Iris pigment epithelial cell (primary cell): ENCODE data around the gene H2AZ1.
"Not testable (repeated sequence)": the region's sequence is repeated elsewhere in the genome, so short reads cannot be mapped to it uniquely, and the experiment has no call there.

Experiments used
- DNase-seq: peaks from one replicate; pipeline ENCODE4 v3.0.0-alpha.2; 2011; ENCODE audit warnings: low read depth

Gene H2AZ1

DNA sequence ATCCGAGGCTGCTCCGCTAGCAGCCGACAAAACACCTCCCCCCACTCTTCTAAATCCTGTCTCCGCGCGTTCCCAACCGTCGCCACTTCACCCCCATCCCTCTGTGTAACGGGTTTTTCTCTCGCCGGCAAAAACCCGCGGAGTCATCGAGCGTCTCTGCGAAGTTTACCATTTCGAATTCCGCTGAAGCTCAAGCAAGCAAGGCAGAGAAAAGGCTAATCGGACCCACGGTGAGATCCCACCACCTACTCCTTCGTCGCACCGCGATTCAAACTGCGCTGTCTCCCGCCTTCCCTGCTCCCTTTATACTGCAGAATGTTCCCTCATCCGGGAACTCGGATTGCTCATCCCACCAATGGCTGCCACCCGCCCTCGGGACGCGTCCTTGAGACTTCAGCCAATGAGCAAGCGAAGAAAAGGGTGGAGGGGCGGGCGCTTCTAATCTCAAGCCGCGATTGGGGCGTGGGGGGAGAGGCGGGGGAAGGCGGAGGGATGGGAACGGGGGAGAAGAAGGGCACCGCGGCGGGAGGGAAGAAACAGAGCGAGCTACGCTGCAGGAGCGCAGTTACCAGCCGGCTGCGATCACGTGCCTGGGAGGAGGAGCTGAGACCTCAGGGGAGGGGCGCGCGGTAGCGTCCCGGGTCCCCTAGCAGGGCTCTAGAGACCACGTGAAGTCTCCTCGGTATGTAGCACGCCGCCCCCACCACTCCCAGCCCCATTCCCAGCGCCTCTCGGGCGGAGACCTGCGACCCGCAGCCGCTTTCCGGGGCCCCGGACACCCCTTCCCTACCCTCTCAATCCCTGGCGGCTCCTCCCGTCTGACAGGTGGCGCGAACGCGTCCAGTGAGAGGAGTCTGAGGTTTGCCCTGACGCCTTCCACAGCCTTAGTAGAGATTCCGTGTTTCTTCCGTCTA is at the start of gene H2AZ1:
H2AZ1 (minus strand) TSS at position 277 of the 914 bp plus-strand sequence; CDS start at position 172, 105 bp downstream.
- peak; percentile 99 for DNase-seq

DNA sequence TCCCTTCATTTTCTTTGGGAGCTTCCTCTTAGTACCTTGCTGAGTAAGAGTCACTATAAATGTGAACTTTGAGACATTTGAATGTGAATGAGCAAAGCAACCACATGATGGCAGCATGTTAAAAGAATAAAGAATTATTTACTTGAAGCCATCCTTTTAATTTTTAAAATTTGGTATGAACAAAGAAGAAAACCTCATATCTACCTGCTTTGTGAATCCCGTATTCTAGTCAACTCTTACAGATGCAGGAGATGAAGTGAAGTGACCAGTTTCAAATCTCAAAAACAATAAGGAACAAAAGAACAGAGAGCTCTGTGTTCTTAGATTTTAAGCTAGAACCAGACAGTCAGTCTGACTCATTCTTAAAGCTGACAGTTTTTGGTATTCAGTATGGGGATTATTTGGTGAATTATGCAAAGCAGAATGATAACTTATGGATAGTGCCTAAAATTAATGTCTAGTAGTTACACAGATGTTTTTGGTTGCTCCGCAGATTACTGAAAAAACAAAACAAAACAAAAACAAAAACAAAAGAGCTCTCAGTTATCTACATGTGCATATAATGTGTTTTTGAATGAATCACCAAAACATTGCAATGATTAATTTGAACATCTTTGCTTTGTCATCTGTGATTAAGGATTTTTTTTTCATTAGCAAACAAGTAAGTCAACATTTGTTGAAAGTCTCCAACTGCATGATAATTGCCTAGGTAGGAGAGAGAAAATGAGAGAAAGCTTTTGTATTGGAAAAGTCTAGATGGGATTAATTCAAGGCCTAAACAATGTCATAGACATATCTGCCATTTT is 48.2 kb upstream of the H2AZ1 start:
- DNase-seq: peak; percentile 61

DNA sequence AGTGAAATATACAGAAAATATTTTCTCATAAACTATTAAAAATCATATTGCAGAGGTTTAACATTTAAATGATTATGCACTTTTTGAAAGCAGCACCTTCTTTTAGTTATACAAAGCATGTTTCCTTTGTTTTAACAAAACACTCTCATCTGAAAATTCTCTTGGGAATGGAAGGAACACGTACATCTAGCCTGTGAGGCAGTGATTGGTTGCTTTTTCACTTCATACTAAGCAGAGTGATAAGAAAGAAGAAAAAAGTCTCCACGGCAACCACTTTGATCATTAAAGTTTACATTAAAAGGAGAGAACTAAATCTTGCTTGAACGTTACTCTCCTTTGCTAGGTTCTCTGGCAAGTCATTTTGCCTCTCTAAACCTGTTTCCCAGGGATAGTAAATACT is 41.7 kb upstream of the H2AZ1 start:
- no peak for DNase-seq

DNA sequence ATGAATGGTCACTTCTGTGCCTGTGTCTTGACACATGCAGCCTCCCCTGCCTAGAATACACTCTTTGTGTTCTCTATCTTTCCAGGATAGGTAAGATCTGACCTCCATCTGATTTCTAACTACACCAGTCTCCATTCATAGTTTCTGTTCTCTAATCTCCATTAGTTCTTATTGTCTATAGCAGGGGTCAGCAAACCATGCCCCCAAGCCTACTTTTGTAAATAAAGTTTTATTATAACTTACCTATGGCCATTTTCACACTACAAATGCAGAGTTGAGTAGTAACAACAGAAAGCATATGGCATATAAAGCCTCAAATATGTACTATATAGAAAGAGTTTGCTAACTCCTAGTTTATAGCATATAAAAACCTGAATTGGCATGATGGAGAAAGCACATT is 37.6 kb upstream of the H2AZ1 start:
- DNase-seq: no peak

DNA sequence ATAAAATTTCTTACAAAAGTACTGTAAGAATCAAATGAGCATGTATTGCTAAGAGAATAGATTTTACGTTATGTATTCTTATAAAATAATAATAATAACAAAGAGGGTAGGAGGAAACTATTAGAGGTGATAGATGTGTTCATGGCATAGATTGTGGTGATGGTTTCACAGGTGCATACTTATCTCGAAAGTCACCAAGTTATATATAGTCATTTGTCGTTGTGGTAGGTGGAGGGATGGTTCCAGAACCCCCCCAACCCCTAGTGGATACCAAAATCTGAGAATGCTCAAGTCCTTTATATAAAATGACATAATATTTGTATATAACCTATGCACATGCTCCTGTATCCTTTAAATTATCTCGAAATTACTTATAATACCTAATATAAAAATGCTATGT is 36.7 kb upstream of the H2AZ1 start:
- no peak for DNase-seq

DNA sequence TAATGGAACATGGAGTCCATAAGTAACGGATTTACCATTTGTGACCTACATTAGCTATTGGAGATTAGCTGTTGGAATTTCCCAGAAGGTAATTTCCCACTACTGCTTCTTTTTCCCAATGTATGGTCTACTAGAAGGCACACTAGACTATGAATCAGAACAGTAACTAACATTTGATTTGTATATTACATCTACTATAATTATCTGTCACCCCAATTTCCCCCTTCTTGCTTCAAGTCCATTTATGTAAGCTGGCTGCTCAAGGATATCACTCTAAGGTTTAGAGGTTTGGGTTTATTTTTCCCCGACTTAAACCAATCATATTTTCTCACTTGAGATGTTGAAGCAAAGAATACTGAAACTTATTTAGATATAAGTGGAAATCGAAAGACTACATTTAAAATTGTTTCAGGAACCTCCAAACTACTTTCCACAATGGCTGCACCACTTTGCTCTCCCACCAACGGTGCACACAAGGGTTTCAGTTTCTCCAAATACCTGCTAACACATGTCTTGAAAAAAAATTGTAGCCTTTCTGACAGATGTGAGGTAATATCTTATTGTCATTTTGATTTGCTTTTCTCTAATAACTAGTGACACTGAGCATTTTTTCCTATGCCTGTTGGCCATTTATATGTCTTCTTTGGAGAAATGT is 33.3 kb upstream of the H2AZ1 start:
- DNase-seq: no peak

DNA sequence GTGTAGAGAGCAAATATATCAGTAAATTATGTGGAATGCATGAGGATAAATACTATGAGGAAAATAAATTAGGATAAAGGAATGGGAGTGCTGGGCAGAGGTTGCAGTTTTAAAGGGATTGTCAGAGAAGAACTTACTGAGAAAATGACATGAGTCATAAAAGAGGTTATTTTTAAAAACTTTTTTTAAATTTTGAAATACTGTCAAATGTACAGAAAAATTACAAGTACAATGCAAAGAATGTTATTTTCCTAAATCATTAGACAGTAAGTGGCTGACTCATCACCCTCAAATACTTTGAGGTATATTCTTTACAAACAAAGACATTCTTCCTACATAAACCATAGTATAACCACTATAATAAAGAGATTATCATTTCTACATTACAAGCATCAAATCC is 29.8 kb upstream of the H2AZ1 start:
- peak; percentile 50 for DNase-seq

DNA sequence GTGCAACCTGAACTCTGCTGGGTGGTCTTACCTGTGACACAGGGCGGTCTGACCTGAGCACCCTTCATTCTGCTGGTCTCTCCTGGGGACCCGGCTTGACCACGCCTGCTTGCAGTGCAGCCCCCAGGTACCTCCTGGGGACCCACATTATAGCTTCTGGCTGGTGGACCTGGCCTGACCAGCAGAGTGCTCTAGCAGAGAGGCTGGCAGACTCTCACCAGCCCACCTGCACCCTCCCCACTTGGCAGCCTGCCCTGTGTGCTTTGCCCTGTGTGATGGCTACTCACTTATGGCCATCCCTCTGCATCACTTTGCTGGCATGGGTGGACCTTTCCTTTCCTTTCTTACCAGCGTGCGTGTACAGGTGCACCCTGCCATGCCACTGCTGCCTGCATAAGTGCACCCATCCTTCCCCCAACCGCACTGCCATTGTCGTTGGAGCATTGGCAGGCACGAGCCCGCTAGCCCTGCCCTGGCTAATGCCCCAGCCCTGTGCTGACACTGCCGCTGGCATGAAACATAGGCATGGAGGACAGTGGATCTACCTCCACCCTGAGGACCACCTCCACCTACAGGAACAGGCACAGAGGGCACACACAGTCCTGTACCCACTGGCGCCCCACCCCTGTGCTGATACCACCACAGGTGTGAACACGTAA is 21.5 kb upstream of the H2AZ1 start:
- DNase-seq: no peak

DNA sequence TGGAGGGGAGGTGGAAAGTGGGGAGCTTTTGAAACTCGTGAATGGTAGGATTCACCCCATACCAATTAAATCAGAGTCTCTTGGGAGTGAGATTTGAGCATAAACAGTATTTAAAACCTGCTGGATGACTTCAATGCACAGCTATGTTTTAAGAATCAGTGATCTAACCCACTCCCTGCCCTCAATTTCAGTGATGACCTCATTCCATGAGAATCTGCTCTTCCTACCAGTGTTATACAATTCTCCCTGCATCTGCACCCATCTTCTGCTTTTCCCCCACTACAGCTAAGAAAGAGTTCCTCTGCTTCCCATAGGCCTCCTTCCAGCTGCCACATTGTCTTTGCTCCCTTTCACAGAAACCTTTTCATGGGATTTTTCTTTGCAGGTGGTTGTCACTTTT is 18.3 kb upstream of the H2AZ1 start:
- DNase-seq: peak; percentile 94

DNA sequence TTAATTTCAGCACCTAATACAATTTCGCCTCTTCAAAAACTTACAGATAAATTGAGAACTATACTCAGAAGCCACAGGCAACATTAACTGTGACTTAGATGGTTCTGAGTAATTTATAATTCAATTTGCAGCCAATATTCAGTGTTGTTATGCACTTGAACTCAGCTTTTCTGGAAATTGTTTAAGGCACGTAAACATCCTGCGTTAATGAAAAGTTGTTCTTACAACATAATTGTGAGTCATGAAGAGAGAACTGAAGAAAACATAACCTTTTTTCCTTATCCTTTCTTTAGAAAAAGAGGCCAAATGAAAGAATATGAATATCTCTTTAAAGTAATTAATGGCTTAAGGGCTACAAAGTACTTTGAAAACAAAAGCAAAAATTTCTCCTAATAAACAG is 16.6 kb upstream of the H2AZ1 start:
- peak; percentile 86 for DNase-seq

DNA sequence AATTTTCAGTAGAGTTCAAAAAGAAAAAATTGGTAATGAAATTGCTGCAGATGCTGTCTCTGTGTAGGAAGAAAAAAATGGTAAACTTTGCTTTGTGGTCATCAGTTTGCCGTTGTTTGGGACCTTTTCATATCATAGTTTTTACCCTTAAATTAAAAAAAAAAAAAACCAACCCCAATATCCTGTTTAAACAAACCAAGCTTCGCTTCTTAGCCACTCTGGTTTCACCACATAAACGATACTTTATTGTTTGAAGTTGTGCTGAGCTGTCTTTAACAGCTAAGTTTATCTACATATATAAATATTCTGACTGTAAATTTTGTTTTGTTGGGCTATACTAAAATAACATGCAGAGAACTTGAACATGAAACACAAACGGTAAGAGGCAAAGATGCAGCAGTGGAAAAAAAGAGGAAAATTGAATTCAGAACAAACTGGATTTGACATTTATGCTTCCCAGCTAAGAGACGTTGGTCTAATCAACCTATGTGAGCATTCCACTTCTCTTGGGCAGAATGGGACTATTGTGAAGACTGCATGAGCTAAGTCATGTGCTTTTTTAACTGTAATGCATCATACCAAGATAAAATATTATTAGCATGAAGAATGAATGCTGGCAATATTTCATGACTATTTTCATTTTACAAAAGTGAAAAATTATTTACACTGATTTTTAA is 15.7 kb upstream of the H2AZ1 start:
- peak; percentile 26 for DNase-seq

DNA sequence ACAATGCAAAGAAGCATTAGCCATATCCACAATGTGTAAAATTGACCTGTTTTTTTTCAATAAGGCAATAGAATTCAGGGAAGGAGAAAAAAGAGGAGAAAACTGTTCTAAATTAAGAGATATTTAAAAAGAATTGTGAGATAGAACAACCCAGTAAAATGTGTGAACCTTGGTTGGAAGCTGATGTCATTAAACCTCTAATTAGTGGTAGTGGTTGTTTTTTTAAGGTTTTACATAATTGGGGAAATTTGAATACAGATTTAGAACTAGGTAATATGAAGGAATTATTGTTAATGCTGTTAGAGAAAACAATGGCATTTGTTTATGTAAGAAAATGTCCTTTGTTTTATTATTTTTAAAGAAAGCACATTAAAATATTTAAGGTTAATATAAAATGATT is 15.1 kb upstream of the H2AZ1 start:
- no peak for DNase-seq

DNA sequence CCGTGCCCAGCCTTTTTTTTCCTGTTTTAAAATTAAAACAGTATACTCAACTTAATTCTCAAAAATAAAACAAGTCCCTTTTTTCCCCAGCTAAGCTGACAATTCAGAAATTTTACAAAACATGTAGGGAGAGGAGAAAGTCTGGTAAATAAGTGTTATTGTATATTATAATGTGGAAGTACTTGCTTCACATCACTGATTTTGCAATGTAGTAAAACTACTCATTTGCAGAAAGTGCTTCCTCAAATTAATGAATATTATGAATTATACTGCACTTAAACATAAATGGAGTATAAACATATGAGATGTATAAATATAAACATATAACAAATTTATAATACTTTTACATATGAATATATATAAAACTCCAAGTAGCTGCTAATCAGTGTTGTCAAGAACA is 11.6 kb upstream of the H2AZ1 start:
- DNase-seq: no peak

DNA sequence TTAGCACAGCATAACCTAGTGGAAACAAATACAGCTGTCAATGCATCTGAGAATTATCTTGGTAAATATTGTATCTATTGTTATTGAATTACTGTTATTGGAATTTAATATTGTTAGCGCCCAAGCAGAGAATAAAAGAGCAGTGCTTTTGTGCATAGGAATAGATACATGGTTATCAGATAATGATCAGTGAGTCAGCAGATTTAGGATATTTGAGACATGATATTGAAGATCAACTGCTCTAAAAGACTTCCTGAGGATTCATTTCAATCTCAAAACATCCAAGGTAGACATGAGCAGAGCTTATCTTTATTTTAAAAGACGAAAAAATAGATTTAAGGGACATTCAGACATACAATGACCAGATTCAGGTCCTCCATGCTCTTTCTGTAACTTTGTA is 10.6 kb upstream of the H2AZ1 start:
- no peak for DNase-seq

DNA sequence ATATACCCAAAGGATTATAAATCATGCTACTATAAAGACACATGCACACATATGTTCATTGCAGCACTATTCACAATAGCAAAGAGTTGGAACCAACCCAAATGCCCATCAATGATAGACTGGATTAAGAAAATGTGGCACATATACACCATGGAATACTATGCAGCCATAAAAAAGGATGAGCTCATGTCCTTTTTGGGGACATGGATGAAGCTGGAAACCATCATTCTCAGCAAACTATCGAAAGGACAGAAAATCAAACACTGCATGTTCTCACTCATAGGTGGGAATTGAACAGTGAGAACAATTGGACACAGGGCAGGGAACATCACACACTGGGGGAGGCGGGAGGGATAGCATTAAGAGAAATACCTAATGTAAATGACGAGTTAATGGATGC is 8.1 kb upstream of the H2AZ1 start:
- DNase-seq: not testable (repeated sequence)

DNA sequence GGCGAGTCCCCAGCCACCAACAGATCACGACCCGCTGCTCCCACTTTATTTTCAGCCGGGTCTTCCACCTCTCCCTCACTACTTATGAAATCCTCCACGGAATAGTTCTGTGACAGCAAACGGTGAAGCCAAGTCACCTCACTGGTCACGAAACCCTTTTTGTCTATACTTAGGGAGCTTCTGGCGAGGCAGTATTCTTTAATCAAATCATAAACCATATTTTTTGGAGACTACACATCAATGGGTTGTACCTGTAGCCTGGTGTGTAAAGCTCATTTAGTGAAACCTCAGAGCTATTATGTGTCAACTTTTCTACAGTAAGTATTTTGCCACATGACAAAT is 809 bp upstream of the H2AZ1 start:
- no peak for DNase-seq

DNA sequence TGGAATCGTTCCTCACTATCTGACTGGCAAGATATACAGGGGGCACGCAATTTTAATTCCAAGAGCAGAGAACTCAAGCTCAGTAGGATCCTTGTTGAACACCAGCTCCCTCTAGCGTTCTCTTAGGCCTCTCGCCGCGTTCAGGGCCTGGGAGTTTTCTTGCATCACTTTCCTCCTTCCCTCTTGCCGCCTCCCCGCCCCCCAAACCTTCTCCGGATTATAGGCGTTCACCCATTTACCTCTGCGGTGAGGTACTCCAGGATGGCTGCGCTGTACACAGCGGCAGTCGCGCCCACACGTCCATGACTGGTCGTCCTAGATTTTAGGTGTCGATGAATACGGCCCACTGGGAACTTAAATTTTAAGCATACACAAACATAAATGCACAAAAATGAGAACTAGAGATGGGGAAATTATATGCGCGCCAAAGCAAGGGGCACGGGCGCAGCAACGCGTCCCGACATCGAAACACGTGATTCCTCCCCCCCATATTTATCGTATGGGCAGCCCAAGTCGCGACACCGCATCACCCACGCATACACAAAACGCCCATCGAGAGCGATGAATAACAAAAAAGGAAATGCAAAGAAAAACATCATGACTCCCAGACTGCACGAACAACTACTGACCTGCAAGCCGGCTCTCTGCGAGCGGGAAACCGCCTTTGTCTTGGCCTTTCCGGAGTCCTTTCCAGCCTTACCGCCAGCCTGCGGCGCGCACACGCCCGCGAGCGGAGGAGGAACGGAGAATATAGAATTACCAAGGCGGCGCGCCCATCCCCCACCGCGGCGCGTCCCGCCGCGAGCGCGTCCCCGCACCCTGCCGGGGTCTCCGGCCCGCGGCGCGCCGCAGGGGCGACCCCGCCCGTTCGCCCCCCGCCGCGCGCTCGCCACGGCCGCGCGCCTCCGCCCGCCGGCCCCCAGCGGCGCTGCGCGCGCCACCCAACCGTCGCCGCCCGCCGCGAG is 759 bp downstream of the H2AZ1 start:
- peak; percentile 93 for DNase-seq

DNA sequence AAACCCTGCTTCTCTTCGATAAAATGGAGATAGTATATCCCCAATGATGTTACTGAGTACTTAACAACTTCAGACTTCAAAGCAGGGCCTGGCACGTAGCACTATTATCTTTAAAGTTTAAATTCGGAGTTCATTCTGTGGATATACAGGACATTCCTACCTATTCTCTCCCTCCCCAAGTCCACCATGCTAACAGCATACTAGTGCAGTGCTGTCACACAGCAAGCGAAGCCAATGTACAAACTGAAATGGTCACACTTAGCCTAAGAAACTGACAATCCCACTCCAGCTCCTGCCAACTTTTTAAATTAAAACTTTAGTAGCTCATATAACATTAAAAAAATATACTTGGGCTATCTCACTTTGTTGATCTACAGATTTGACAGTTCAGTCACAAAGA is 2.5 kb downstream of the H2AZ1 start:
- DNase-seq: no peak

DNA sequence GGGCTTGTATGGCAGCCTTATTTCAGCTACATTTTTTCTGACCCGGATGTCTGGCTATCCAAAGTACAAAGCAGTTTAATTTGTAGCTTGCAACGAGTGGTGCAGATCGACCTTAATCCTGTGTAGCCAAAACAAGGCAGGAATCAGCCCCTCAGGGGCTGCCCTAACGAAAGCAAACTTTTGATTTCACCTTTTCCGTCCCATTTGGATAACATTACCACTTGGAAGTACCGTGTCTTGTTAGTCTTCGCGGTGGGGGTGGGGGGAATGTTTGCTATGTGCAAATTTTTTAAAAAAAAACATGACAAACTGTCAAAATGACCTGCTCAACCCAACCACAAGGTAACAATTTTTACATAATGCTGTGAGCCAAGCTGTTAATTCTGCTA is 2.9 kb downstream of the H2AZ1 start:
- DNase-seq: no peak

DNA sequence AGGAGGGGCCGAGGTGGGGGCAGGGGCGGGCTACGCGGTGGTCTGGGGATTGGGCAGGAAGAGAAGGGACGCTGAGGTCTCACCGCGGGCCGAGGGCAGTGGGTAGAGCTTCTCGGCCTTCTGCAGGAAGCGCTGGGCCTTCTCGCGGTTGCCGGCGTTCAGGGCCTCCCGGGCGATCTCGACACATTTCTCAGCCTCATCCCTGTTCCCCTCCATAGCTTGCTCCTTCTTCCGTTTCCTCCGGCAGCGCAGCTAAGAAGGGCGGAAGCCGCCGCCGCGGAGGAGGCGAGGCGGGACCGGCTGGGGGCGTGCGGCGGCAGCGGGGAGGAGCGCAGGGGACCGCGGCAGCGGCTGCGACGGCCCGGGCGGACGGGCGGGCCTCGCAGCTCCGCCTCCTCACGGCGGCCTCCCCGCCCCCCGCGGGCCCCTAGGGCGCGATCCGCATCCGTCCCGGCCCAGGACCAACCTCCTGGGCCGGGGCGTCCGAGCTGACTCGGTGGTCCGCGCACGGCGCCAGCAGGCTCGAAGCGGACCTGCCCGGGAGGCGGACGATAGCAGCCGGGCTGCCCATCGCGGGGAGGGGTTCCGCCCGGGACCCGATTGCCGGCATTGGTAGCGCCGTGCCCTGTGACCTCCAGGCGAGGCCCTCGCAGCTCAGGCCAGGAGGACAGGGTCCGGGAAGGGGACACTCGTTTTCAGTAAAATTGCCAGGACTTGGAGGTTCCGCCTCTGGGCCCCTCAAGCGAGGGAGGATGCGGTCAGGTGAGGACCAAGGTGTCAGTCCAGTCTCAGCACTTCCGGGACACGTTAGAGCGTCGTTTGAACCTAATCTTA is 3.5 kb downstream of the H2AZ1 start, which contains the start of gene DNAJB14:
DNAJB14 (minus strand) TSS at position 263 of the 834 bp plus-strand sequence; CDS start at position 216, 47 bp downstream.
- peak; percentile 75 for DNase-seq
